Astrocyte of the hippocampus (primary cell): ENCODE results near the gene GALNT10.

Experiments
- DNase-seq: peaks from one replicate; pipeline ENCODE4 v3.0.0; 2011; ENCODE audit warnings: low read depth, low spot score

Gene GALNT10

DNA sequence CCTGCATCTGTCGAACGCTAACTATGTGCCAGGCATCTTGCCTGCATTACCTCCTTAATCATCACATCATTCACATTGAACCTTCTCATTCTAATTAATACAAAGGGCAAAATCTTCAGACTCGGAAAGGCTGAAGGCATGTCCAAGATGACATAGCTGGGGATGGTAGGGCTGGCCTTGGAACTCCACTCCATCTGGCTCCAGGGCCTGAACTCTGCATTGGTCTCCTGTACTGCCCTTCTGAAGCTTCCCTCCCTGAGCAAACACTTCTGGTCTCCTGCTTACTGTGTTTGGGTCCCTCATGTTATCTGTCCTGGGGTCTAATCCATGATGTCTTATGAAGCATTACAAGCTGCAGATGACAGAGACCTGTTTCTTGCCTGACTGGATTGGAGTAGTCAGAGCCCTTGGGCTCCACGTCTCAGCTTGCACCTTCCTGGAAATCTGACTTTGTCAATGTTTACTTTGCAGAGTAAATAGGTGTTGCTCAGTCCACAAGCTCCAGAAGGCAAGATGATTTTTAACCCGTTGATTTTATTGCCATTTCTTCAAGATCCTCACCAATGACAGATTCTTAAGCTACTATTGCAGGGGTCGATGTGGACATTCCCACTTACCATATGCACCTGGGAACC, 106.1 kb downstream of the GALNT10 start:
- no peak for DNase-seq

DNA sequence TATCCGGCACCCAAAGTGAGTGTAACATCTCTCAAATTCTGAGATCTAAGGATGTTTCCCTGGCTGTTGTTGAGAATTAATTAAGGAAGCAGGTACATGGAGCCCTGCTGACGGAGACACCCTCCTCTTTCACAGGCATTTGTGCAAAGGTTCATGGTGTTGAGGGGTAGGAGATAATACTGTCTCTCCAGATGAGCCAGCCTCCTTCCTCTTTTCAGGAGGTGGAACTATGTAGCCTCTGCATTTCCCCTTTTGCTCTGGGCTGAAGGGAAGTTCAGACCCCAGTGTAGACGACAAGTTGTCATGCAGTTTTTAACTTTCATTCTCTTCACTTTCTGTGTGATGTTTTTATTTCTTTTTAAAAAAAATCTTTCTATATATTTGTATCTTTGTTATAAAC, 107.5 kb downstream of the GALNT10 start:
- DNase-seq: no peak

DNA sequence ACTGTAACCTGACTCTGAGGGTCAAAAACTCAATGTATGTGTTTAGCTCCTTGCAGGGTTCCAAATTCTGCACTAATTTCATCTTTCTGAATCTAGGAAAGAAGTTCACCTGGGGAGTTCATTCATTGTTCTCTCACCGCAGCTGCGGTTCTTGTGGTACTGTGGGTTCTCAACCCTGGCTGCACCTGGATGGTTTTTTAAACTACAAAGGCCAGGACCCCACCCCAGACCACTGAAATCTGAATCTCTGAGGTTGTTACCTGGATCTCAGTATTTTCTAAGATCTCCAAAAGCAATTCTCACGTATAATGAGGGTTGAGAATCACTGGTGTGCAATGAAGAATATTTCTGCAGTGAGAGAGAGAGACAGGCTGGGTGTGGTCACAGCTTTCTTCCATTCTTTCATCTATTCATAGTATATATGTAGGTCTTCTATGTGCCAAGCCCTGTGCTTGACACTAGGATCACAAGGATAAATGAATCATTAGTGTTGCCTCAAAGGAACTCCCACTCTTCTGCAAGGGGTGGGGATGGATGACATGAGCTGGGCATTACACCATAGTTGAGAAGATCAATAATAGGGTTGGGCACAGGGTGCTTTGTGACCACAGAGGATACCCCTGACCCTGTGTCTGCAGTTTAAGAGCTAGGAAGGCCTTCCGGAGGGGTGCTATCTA, 109.8 kb downstream of the GALNT10 start:
- no peak for DNase-seq

DNA sequence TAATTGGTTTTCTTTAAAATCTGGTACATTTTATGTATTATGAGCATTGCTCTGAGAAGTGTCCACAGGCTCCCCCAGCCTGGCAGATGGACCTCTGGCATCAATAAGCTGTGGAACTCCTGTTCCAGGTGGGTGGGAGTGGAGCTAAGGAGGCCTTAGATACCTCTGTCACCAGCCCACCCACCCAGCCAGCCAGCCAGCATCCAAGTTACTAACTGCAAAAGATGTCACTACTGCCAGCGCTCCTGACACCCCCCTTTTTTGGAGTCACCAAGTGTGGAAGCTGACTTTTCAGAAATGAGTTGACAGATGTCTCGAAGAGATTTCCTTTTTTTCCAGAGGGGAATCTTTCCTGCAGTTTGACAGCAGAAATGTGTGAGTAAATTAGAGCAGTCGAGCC, 111.2 kb downstream of the GALNT10 start:
- DNase-seq: no peak

DNA sequence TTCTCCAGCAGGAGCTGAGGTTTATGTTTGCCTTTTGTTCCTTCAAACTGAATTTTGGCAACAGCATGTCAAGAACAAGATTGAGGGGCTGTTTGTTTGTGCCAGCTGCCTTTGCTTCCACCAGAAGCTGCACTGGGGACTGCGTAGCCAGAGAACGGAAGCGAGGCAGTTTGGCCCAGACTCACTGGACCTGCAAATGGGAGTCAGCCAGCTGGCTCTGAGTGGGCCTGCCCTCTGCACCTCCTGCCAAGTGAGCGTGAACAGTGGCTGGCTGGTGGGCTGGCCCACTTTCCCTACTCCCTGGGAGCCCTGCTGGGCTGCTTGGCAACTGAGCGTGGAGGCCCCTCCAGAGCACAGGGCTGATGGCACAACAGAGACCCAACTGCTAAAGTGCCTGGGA, 111.6 kb downstream of the GALNT10 start:
- peak; percentile 83 for DNase-seq

DNA sequence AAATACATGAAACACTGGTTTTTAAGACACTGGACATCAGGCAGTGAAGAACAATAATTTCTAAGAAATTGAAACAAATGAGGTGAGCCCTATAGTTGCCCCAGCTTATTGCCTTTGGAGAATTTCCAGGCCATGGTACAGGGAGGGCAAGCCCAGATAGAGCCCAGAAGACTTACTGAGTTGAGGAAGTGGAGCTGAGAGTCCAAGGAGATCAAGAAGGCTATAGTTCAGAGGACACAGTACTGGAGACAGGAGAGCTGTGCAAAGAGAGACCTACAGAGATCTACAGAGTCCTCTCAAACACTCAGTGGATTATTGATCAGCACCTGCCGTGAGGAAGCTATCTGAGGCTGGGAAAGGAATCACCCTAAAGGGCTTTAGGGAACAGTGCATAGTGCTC, 112.6 kb downstream of the GALNT10 start:
- DNase-seq: no peak

DNA sequence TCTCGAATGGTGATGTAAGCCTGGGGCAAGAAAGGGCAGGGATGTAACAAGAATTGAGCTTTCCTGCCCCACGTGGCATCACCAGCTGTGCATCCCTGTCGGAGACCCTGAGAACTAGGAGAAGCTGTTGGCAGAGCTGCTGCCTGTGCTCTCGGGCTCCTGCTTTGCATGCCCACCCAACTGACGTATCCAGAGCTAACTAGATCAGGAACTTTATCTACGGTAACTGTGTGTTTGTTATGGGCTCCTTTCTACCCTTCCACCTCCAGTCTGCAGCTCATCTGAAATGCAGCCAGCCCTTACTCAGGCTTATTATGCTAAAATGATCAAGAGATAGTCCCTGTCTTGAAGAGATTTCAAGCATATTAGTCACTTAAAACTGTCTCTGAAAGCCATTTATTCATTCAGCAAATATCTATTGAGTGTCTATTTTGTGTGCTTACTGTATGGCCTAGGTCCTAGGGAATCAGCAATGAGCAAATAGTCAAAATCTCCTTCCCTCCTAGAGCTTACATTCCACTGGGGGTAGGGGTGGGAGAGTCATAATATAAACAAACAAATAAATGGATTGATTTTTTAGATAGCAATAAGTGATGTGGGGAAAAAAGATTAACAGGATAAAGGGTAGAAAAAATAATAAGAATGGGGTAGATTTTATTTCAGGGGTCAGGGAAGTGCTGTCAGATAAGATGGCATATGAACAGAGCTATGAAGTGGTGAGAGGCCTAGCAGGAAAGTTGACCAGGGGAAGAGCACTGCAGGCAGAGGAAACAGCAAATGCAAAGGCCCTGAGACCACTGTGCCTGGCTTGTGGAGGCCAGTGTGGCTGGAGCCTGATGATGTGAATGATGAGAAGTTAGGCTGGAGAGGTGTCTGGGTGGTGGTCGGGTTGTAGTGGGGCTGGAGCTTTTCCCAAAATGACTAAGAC, 118.2 kb downstream of the GALNT10 start:
- peak; percentile 45 for DNase-seq

DNA sequence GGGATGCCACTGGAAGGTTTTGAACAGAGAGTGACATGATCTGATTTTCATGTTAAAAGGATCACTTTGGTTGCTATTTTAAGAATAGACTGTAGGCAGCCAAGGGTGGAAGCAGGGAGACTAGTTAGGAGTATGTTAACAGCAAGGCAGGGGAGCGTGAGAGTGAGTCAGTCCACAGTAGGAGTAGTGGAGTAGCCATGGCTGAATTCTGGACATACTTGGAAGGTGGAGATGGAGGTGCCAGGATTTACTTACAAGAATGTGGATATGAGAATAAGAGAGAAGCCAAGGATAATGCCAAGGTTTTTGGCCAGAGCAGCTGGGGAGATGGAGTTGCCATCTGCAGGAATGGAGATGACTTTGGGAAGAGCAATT, 118.8 kb downstream of the GALNT10 start:
- DNase-seq: peak; percentile 80

DNA sequence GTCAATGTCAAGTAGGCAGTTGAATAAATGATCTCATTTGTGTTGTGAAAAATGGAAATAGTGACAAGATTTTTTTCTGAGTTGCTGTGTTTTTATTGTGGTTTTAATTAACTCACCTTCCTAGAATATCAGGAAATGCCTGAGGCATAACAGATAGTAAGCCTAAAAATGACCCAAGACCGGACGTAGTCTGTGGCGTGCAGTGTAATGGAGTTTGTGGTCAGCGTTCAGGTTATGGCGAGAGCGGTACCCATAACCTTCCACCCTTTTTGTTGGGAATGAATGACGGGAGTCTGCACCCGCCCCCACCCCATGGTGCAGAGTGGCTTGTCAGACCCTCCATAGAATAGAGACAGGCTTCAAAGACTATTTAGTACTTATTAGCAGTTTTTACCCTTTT, 119.3 kb downstream of the GALNT10 start:
- no peak for DNase-seq

DNA sequence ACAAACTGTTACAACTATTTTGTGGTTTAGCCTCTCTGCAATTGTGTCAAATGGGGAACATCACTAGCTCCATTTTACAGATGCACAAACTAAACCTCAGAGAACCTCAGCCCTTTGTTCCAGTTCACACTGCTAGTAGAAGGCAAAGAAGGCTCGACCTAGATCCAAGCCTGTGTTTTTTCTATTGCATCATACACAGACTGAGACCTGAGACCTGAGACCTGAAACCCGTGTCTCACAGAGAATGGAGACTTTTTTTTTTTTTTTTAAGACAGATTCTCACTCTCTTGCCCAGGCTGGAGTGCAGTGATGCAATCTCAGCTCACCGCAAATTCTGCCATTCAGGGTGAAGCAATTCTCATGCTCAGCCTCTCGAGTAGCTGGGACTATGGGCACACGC, 120.8 kb downstream of the GALNT10 start:
- DNase-seq: no peak

DNA sequence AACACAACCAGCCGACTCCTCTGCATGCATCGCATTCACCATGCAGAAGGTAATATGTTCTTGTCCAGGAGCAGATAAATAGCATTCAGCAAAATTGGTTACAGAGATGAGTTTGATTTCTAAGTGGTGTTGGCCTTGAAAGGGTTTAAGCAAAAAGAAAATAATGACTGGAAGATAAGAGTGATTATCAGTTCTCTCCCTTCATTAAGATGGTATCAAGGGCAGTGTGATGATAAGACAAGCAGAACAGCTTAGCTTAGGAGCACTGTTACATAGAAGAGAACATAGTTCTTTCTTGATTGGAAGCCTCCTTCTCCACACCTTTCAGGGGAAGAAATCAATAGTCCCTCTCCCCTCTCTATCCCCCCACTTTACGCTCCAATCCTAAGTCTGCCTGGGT, 121.5 kb downstream of the GALNT10 start:
- no peak for DNase-seq

DNA sequence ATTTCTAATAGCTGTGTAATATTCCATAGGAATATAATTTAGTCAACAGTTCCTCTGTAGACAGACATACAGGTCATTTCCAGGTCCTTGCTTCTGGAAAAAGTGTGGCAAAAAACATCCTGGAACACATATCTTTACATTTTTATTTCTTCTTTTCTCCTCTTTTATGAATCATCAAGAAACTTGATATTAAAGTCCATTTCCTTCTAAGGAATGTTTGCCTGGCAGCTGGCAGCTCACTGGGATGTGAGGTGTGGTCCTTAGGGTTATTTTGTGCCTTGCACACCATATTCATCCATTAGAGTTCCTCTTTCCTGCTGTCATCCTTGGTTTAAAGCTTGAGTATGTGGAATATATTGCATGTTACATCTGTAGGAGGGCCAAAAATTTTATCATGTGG, 122.0 kb downstream of the GALNT10 start:
- DNase-seq: no peak

DNA sequence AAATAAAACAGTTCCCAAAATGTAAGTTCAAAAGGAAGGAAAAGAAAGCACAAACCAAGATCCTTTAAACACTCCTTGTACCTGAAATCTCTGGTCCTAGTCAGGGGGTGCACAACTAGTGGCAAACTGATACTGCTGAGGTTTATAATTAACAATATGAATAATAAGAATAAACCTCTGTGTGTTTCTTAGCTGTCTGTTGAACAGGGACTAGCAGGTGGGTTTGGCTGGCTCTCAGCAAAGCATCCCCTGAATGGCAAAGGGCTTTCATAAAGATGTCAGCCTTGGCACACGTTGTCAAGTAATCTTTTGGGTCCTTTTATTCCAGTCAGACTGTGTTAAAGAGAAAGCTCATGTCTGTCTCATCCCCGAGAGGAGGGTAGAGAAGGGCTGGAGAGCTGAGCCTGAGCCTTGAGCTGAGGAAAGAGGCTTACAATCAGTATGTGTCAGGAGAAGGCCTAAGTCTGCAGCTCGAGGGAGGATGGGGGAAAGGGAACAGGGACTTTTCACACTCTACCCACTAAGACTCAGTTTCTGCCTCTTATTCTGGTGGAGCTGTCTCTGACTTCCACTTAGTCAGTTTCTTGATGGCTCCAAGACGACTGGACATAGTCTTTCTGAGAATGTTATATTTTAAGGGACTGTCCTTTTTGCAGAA, 123.0 kb downstream of the GALNT10 start:
- no peak for DNase-seq

DNA sequence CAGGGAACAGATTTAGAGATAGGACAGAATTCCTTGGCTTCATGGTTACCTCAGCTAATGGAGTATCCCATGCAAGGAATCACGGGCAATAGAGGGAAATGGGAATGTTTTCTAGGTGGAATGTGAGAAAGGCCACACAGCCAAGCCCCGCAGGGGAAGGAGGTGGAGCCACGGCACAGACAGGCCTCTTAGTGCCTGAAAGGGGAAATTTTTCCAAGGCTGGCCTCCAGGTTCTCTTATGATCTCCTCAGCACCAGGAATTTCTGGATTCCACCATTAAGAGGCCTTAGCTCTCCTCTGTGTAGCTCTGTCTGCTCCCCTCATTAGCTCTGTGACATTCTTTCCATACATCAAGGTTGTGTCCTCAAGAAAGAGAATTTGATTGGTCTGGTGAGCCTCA, 124.7 kb downstream of the GALNT10 start:
- no peak for DNase-seq

DNA sequence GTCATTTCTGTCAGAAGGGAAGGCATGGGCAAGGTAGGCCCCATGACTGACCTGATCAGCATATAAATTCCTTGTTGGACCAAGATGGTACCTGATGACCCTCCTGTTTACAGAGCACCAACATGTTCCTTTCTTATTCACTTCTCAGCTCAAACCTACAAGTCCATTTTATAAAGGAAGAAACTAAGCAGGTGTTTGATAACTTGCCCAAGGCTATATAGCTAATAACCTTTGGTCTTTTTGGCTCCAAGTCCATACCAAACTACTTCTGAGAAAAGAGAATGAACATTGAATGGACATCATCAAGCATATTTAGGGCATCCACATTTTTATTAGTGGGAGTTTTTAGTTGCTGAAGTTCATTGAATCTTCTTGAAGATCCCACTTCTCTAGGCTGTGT, 125.2 kb downstream of the GALNT10 start:
- no peak for DNase-seq

DNA sequence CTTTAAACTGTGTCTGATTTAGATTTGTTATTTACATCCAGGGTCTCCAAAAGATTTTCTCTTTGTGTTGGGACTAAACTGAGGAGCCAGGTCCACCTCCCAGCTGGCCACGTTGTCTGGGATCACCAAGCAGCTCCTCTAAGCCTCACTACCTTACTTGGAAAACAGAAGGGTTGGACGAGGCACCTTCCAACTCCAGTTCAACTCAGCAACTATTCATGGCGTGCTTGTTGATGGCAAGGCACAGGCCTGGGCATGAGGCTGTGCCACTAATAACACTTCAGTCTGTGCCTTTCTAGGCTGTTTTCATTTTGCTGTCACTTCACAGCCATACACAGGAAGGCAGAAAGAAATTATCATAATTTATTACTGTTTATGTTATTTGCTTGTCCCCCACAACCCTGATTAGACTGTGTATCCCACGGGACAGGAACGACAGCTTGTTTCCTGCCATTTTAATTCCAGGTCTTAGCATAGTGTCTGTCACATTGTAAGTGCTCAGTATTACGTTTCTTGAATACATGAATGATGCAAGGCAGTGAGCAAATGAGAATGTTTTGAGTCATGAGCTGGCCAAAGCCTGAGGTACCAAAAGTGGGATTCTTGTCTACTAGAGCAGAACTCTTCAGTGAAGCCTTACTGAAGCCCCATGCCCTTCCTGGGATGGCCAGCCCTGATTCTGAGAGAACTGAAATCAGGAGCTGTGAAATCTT, 125.8 kb downstream of the GALNT10 start:
- DNase-seq: no peak

DNA sequence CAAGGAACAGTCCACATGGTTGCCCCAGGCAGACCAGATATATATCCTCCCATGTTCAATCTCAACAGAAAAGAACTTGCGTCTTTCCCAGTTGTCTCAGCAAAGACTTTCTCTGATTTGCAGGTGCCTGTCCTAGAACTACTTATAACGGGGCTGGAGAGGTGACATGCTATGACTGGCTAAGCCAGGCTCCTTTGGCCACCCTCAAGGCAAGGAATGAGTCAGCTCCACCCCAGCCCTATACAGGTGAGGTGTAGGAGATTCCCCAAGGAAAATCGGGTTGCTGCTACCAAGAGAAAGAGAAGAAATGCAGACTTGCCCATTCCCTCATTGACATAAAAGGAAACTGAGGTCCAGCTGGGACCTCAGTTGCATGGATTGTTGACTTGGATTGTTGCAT, 127.4 kb downstream of the GALNT10 start:
- no peak for DNase-seq

DNA sequence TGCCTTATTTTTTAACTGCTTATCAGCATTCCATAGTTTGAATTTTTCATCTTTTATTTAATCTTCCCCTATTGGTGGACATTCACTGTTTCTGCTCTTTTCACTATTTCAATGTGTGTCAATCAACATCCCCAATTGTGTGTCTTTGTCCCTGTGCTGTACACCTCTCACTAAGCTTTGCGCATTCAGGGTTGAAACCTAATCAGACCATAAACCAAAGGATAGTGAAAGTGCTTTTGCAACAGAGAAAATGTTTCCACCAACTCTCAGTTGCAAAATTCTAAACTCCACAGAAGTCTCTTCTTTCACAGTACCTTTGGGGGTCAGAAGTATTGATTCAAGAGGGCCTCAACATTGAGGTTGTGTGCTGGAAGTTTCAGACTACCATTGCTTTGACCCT, 128.2 kb downstream of the GALNT10 start:
- no peak for DNase-seq

DNA sequence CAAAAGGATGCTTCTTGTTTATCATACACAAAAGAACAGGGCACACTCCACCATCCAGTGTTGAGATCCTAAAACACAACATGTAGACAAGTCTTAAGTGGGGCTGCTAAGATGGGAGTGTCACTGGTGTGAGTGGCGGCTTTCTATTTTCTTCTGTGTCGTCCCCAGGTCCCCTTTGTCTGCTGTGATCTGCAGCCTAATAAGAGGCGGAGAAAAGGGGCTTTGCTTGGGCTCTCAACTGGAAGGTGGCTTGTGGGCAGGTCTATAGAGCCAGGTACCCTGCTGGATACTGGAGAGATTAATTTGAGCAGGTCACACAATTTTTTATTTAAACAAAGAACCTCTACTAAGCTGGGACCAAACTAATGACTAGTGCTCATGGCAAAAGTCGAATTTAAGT, 129.2 kb downstream of the GALNT10 start:
- no peak for DNase-seq

DNA sequence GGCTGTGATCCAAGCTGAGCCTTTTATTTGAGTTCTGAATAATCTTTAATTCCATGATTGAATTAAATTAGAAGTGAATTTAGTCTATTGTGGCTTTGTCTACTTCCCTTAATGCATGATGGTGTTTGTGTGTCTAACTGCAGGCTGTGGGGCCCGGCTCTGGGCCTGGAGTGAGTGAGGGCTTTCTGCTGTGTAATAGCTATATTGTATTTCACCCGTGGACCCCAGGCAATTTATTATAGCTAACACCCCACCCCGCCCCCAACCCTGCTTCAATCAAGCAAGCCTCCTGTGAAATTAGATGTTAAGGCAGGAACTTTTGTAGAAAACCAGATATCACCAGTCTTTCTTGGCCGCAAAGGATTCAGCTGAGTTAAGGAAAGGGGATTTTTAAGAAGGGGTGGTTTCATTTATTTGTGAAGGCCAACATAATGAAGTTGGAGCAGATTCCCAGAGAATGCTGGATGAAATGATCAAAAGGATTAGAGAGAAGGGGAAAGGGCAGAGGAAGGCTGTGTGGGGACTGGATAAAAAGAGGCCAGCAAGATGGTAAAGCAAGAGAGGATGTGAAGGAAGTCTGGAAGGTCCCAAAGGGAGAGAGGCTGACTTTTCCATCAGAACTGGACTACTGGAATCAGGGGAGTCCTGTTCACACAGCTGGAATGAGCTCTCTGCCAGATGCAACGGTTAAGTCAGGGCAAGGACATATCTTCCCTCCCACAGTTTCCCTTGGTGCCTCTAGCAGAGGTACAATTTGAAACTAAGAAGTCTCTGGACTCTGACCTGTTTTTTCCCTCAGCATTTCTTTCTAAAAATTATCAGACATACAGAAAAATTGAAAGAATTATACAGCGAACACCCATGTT, 129.9 kb downstream of the GALNT10 start:
- DNase-seq: no peak

DNA sequence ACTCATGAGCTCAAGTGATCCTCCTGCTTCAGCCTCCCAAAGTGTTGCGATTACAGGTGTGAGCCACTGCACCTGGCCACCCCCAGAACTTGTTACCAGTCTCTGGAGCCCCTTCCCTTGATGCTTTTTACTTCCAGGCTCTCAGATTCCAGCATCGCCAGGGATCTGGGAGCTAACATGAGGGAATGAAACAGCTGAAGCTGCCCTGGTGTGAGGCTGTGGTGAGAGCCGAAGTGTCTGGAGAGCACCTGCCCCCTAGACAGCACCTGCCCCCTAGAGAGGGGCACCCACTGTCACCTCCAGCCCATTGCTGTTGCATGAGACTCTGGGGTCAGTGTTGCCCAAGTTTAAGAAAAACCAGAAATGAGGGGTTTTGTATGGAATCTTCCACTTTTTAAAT, 131.0 kb downstream of the GALNT10 start:
- DNase-seq: no peak
